Stimulated activated CD8-positive, alpha-beta memory T cell treated with anti-CD3 and anti-CD28 coated beads, Interleukin-2, amount 100 ng/mL, for 1 hour (primary cell): ENCODE results near the gene PTGDR2.

Source experiments
- DNase-seq, 2 donors: peaks; one replicate each; pipeline ENCODE4 v3.0.0-alpha.2; 2020; ENCODE audit warnings: low read depth in 2 of 2

Gene PTGDR2

DNA sequence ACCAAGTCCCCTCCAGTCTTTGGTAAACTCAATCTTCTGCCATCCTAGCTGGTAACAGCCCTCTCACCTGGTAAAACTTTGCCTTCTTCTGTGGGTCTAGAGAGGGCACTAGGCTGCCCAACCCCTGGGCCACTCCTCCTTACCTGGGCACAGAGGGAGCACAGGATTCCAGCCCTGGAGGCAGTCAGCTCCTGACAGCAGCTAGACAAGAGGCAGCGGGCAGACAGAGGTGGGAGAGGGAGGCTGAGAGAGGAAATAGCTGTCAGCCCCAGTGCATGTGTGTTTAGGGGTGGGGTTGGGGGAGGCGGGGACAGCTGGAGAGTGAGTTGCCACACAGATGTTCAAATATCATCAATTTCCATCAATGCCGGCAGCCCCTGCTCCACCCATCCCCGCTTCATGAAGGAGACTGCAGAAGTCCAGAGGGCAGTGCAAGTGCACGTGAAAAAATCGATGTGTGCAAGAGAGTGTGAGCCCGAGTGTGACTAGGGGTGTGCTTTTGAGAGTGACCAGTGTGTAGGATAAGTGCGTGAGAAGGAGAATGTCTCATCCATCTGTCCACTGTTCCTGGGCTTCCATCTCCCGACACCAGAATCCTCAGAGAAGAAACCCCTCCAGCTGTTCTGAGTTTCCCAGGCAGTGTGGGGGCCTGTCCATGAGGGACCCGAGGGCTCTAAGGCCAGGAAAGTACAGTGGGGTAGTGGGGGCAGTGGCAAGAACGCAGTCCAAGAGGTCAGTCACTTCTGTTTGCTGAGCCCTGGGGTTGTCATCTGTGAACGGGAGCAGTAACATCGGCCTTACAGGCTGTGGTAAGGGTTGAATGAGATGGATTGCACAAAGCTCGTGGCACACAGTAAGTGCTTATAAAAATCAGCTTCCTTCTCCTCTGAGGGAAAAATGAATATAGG, at the start of gene PTGDR2:
PTGDR2 (minus strand) TSS at position 225 of the 908 bp plus-strand sequence. CDS start 2,228 bp downstream, outside the sequence.
- DNase-seq = no peak

DNA sequence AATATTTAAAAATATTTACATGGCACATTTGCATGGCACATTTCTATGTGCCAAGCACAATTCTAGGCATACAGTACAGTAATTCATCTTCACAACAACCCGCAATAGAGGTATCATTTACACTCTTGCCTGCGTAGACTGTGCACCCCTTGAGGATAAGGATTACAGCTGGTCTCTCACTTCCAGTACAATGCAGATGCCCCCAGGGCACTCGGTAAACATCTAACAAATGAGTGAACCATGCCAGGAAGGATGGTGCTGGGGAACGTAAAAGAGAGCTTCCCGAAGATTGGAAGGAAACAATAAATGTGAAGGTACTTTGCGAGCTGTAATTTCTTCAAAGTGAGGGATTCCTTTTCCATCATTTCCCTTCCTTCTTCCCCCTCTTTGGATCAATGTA, 49.3 kb upstream of the PTGDR2 start:
- DNase-seq = no peak

DNA sequence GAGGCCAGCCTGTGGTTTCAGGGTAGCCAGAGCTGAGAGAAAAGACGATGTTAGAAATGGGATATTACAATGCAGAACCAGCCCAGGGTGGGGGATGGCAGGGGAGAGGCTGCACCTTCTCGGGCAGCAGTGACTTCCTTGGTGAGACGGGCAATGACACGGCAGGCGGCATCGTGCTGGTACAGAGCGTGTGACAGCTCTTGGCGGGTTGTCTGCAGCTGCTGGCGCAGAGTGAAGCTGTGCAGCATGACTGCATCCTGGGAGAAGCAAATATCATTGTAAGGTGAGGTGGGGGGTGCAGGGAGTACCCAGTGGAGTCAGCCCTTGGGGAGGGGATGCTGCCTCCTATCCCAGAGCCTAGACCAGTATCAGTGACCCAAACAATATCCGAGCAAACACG, 46.9 kb upstream of the PTGDR2 start:
- no peak for DNase-seq

GRCh38 chr11:60900673-60901404, 45.1 kb upstream of the PTGDR2 start:
- no peak for DNase-seq

- DNase-seq = no peak
Measured at GRCh38 chr11:60899977-60900376, 44.2 kb upstream of the PTGDR2 start.

DNA sequence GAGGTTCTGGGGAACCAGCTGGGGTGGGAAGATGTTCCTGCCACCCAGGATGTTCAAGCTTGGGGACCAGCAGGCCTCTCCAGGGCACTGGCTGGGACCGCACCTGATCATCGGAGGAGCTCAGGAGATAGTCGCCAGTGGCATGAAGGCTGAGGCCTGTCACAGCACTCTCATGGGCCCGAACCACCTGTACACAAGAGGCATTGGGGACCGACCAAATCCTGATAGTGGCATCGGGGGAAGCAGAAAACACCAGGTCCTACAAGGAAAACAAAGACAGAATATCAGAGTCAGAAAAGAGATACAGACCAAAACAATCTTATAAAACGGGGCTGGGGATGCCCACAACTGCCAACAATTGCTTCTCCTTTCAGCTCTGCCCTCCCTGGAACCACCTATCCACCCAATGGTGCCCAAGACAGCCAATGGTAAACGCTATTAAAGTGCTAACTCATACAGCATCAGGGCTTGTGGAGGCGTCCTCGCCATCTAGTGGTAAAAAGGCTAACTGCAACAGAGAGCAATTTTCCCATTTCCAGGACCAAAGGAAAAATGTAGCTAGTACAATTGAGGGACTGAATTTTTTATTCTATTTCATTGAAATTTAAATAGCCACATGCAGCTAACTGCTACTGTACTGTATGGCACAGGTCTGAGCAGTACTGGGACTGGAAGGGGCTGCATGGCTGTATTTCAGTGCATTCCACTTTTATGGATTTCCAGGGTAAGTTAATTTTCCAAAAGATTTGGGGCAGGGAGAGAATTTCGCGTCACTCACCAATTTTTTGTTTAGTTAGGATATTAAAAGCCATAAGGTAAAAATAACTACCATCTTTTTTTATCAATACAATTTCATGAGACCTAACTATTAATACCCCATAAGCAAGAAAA, 43.5 kb upstream of the PTGDR2 start:
- DNase-seq = no peak

DNA sequence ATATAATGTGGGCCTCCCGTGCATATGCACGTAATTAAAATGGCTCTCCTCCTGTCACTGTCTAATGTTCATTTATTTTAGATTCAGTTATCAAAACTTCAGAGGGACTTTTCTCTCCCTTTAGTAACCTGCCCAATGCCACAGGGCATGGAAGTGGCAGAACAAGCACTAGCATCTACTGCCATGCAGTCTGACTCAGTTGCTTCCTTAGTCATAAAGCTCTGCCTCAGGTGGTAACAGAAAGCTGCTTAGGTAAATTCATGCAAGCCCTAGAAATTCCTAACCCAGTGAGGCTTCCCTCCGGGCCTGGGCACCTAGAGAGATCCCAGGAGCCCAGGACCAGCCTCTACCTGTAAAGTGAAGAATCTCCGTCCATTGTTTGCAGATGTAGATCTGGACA, 41.7 kb upstream of the PTGDR2 start:
- no peak for DNase-seq

DNA sequence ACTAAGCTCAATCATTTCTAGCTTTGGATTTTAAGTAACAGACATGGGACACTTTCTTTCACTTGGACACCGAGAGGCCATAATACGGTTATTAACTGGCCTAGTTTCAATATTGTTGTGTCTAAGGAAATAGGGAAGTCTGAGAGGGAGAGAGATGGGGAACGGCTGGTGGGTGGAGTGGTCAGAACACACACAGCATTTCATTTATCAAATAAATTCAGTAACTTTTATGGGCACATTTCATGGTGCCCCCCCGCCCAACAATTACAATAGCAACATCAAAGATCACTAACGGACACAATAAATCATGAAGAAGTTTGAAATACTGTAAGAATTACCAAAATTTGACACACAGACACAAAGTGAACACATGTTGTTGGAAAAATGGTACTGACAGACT, 39.9 kb upstream of the PTGDR2 start:
- DNase-seq = no peak

DNA sequence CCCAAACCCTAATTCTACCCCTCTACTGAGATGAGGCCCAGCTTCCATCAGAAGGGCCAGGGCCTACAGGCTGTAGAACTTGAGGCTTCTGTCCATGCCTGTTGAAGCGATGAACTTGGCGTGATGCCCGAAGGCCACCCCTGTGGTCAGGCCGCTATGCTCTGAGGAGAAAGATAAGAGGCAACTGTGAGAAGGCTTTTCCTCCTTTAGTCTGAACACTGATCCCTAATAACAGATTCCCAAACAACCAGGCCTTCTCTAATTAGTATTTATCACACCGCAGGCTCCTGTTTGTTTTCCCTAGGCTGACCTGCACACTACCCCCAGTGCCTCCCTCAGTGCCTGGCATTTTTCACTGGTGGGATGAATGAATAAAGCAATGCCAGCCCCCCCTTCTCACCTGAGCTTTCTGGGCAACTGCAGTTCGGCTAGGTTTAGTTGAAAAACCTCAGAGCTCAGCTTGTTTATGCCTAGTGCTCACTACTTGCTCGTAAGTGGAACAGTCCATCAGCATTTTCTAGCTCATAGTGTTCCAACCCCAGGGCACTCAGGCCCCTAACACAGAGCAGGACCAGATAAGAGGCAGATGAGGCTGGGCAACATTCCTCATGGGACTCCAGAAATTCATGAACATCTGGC, 35.5 kb upstream of the PTGDR2 start:
- DNase-seq = no peak

DNA sequence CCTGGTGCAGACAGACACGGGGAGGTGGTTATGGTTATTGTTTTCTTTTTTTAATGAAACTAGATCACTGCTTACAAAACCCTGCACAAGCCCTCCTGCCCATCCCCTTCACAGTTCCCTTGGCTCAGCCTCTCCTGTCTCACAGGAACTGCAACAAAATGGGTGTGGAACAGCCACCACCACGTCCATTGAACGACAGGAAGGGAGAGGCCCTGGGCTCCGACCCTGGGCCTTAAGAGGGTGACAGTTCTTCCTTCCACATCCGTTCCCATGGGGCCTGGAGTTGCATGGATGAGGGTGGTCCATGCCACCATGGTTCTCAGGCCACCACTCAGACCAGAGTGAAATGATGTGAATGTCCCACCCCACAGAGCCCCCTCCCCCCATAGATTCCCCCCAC, 34.9 kb upstream of the PTGDR2 start:
- DNase-seq = no peak

GRCh38 chr11:60889869-60890311, 34.1 kb upstream of the PTGDR2 start:
- DNase-seq = no peak

DNA sequence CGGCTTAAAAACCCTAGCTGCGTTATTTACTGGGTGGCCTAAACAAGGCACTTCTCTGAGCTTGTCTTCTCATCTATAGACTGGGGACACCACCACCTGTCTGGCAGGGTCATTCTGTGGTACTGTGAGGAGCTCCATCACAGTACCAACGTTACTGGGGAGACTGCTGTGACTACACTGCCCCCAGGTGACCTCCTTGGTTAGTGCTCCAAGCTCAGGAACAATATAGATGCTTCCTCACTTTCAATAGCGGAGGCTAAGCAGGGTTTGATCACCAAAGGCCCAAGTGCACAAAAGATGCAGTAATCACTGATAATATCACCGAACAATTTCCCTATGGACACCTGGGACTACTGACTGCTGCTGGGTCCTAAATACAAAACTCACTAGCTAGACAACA, 31.8 kb upstream of the PTGDR2 start:
- no peak for DNase-seq

- no peak for DNase-seq
Measured at GRCh38 chr11:60880643-60881282, 25.0 kb upstream of the PTGDR2 start.

DNA sequence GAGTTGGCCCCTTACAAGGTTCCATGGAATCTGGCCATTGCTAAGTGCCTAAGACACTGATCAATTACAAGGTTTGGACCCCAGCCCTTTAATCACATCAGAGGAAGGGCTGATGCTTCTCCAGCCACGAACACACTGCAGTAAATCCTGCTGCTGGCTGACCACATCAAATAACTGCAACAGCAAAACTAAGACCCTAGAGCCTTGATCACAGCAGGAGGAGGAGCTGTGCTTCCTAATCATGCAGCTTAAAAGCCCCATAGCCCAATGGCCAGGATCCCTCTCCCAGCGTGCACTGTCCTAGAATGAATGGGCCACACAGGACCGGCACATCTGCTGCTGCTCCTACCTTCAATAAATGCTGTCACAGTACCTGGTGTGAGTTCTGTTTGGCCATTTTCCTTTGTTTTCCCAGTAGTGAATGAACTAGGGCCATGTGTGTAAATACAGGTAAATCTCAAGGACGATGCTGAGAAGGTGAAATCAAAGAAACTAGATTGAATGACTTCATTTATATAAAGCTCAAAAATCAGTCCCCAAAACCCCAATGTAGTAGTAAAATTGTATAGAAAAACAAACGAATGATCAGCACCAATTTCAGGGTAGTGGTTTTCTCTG, 24.3 kb upstream of the PTGDR2 start:
- DNase-seq = no peak

DNA sequence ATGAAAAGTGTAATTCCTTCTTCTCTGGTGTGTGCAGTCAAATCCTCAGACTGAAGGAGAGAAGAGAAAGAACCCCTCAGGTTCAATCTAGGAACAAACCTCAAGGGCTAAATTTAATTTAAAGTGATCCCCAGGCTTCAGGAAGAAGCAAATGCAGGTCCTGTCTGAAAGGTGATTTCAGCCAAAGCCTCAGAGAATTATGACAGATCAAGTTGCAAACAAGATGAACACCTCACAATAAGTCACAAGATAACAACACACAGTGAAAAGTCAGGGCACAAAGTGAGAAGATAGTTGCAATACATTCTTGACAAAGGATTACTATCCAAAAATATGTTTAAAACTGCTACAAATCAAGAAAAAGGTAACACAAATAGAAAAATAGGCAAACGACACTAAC, 23.4 kb upstream of the PTGDR2 start:
- no peak for DNase-seq

GRCh38 chr11:60878245-60879101, 22.7 kb upstream of the PTGDR2 start:
- DNase-seq = no peak

DNA sequence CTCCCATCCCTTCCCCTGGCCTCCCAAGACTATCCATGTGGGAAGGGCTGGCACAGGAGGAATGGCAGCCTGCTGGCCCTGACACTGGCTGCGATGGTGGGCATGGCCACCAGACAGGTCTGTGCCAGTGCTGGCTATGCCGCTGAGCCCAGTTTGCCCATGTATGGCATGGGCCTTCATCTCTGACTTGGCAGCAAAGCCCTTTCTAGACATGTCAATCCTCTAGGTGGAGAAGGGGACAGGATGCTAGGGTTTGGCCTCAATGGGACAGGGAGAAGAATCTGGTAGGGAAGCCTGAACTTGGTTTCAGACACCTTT, 20.4 kb upstream of the PTGDR2 start:
- DNase-seq = no peak

DNA sequence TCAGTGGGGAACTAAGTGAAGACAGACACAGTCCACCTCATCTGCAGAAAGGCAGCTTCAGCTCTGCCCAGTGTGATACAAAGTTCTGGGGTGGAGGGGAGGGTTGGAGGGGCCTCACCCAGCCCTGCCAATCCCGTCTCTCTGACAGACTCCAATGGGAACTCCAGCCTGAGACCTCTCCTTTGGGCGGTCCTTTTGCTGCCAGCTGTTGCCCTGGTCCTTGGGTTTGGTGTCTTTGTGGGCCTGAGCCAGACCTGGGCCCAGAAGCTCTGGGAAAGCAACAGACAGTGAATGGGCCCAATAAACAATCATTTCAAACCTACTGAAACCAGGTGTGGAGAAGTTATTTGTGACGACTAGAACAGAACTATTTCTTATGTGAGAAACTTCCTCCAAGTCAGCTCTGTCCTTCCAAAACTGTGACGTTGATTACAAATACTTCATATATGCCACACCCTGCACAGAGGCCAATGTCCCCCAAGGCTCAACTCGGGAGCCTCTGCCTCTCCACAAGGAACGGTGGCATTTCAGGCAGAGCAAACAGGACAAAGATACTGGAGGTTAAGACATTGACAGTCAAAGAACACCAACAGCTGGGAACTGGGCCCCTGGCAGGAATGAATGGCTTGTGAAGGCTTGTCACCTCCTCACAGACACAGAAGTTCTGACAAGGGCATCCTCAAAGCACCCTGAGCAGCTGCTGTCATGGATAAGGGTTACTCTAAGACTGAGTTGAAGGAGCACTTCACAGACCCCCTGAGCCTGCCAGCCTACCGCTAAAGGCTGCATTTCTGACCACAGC, 19.8 kb upstream of the PTGDR2 start:
- DNase-seq = no peak
